Occipital lobe (tissue), 2 donors: ENCODE data around the gene ZNF200. TPM values are rescaled to one million over a fixed set of nuclear protein-coding genes. Genes with fewer than 3 reads are reported as not detected.

ENCODE experiments used
- DNase-seq: peaks from one replicate; lab custom pipeline; 2025; lab: John Stamatoyannopoulos, UW
- total RNA-seq: library from RNA; depleted of rRNA; stranded (reverse); fragments of >200 nt; gene quantifications from one replicate; pipeline ENCODE4 v1.2.3, GENCODE V29; 2014

The ZNF200 gene
- total RNA-seq, 1 donor from 2014 or later = 17.9 TPM

- no peak for DNase-seq
These were observed 55.3 kb downstream of the ZNF200 start for GRCh38 chr16:3179651-3180050.

DNA sequence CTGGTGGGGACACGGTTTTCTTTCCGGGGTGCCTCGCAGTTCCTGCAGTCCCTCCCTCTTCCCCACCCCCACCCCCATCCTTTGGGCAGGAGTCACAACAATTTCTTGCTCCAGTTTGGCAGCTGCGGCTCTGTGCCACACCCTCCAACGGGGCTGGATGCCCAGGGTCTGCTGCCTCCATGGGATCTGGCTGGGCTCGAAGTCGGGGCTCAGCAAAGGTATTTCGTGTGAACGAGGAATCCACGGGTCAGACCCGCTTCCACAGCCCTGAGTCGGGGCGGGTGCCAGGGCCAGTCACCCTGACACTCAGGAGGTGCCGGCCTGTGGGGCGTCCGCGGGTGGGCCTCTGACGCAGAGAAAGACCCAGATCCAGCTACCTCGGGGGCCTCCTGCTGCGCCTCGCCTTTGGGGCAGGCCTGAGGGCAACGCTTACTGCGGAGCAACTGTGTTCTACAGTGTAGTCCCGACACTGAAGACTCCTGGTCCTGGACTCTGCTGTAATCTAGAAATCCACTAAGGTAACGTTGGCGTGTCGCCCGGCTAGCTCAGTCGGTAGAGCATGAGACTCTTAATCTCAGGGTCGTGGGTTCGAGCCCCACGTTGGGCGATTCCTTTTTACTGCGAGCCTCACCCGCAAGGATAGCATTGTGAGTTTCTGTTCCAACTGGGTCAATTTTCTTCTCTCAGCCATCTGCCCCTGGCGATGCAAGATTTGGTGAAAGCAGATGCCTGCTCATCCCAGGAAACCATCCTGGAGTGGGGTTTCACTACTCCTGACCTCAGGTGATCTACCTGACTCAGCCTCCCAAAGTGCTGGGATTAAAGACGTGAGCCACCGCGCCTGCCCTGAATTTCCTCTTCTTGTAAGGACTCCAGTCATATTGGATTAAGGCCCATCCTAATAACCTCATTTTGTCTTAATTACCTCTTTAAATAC lies 59.5 kb downstream of the ZNF200 start:
- no peak for DNase-seq

DNA sequence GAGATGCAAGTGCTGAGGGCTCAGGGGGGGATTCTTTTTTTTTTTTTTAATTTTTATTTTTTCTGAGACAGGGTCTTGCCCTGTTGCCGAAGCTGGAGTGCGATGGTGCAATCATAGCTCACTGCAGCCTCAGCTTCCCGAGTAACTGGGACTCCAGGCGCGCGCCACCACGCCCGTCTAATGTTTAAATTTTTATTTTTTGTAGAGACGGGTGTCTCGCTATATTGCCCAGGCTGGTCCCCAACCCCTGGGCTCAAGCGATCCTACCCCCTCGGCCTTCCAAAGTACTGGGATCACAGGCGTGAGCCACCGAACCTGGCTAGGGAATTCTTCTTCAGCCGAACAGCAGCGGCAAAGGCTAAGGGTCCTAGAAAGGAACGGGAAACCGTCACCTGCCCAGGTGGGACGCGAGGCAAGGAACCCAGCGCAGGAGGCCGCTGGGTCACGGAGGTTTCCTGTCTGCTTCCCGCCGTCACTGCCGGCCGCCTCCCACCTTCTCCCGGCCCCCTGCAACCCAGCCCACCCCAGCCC lies 60.3 kb downstream of the ZNF200 start:
- DNase-seq = no peak

- DNase-seq = no peak
These were observed 60.9 kb downstream of the ZNF200 start for GRCh38 chr16:3173892-3174617.

Other genes with a start within 250 kb of the ZNF200 start
- not detected for gene CLDN9, start 222.2 kb downstream of the ZNF200 start, total RNA-seq
- gene CLDN6, start 217.0 kb downstream of the ZNF200 start, total RNA-seq = not detected
- 2.0 TPM for gene TNFRSF12A, start 214.8 kb downstream of the ZNF200 start, total RNA-seq
- 15.1 TPM for gene HCFC1R1, start 211.2 kb downstream of the ZNF200 start, total RNA-seq
- gene THOC6, start 211.1 kb downstream of the ZNF200 start, total RNA-seq = 5.8 TPM
- gene BICDL2, start 198.2 kb downstream of the ZNF200 start, total RNA-seq = not detected
- 0.62 TPM for gene MMP25, start 188.6 kb downstream of the ZNF200 start, total RNA-seq
- gene IL32, start 169.5 kb downstream of the ZNF200 start, total RNA-seq = 1.1 TPM
- not detected for gene ZSCAN10, start 135.9 kb downstream of the ZNF200 start, total RNA-seq
- 18.9 TPM for gene ZNF205, start 122.6 kb downstream of the ZNF200 start, total RNA-seq
- gene ZNF213, start 100.1 kb downstream of the ZNF200 start, total RNA-seq = 8.3 TPM
- 0.78 TPM for gene OR1F1, start 47.0 kb downstream of the ZNF200 start, total RNA-seq
- gene MEFV, start 21.5 kb upstream of the ZNF200 start, total RNA-seq = 0.47 TPM
- 55.4 TPM for gene ZNF263, start 48.3 kb upstream of the ZNF200 start, total RNA-seq
- 26.4 TPM for gene TIGD7, start 70.3 kb upstream of the ZNF200 start, total RNA-seq
- gene ZNF75A, start 70.3 kb upstream of the ZNF200 start, total RNA-seq = 35.4 TPM
- gene OR2C1, start 120.7 kb upstream of the ZNF200 start, total RNA-seq = 0.62 TPM
- 10.5 TPM for gene ZSCAN32, start 165.8 kb upstream of the ZNF200 start, total RNA-seq
- gene ZNF174, start 166.1 kb upstream of the ZNF200 start, total RNA-seq = 8.0 TPM
- 4.4 TPM for gene ZNF597, start 208.3 kb upstream of the ZNF200 start, total RNA-seq
- 12.2 TPM for gene NAA60, start 208.5 kb upstream of the ZNF200 start, total RNA-seq